ENCODE data around the gene ATP5MC2.
"Not testable (repeated sequence)": the region's sequence is repeated elsewhere in the genome, so short reads cannot be mapped to it uniquely, and the experiment has no call there.

The ATP5MC2 gene

GRCh38 chr12:53683983-53684382 is 8.1 kb upstream of the ATP5MC2 start:
- no peak for TF ChIP-seq POLR2AphosphoS5 (IDR thresholded peaks at IDR 0.05; ENCODE audit: low read depth)
- TF ChIP-seq SPI1 (IDR thresholded peaks at IDR 0.05; ENCODE audit: borderline replicate concordance, low read depth) = no peak
- no peak for TF ChIP-seq REST (IDR thresholded peaks at IDR 0.05; ENCODE audit: insufficient replicate concordance, low read depth)
- TF ChIP-seq GABPA (IDR thresholded peaks at IDR 0.05; ENCODE audit: low read depth) = no peak
- no peak for TF ChIP-seq CTCF (IDR thresholded peaks at IDR 0.05; ENCODE audit: insufficient read depth, low read length)
- DNase-seq (ENCODE audit: low read depth in 1 of 2, low spot score in 1 of 2) = no peak
- Histone ChIP-seq H3K27ac (replicated peaks) (no peak overlapping the region), H3K4me3 (replicated peaks; ENCODE audit: insufficient read depth, low read length) (no peak overlapping the region), H3K27me3 (ENCODE audit: insufficient read depth, poor library complexity, severe bottlenecking) (peaks cover 5% of the 10 kb centered on the region)

GRCh38 chr12:53683494-53683893 is 7.6 kb upstream of the ATP5MC2 start:
- Histone ChIP-seq H3K27ac (replicated peaks) (no peak overlapping the region), H3K4me3 (replicated peaks; ENCODE audit: insufficient read depth, low read length) (no peak overlapping the region), H3K27me3 (ENCODE audit: insufficient read depth, poor library complexity, severe bottlenecking) (peaks cover 8% of the 10 kb centered on the region)
- TF ChIP-seq POLR2AphosphoS5 (IDR thresholded peaks at IDR 0.05; ENCODE audit: low read depth) = no peak
- TF ChIP-seq SPI1 (IDR thresholded peaks at IDR 0.05; ENCODE audit: borderline replicate concordance, low read depth) = no peak
- TF ChIP-seq REST (IDR thresholded peaks at IDR 0.05; ENCODE audit: insufficient replicate concordance, low read depth) = no peak
- no peak for TF ChIP-seq GABPA (IDR thresholded peaks at IDR 0.05; ENCODE audit: low read depth)
- no peak for TF ChIP-seq CTCF (IDR thresholded peaks at IDR 0.05; ENCODE audit: insufficient read depth, low read length)
- DNase-seq (ENCODE audit: low read depth in 1 of 2, low spot score in 1 of 2) = no peak

GRCh38 chr12:53680061-53680460 is 4.2 kb upstream of the ATP5MC2 start:
- H3K27ac ChIP-seq (replicated peaks); DNase-seq (ENCODE audit: low read depth in 1 of 2, low spot score in 1 of 2): not testable (repeated sequence)
- H3K27me3 ChIP-seq (ENCODE audit: insufficient read depth, poor library complexity, severe bottlenecking) = peaks cover 25% of the 10 kb centered on the region

GRCh38 chr12:53677800-53678148 is 1.9 kb upstream of the ATP5MC2 start:
- H3K27ac ChIP-seq (replicated peaks) = no peak overlapping the region

More at GRCh38 chr12:53680061-53680460, 4.2 kb upstream of the ATP5MC2 start:
- H3K4me3 ChIP-seq (replicated peaks; ENCODE audit: insufficient read depth, low read length) = not testable (repeated sequence)

More at GRCh38 chr12:53677800-53678148, 1.9 kb upstream of the ATP5MC2 start:
- peaks cover 25% of the 10 kb centered on the region for H3K27me3 ChIP-seq (ENCODE audit: insufficient read depth, poor library complexity, severe bottlenecking)
- DNase-seq (ENCODE audit: low read depth in 1 of 2, low spot score in 1 of 2) = no peak
- no peak overlapping the region for H3K4me3 ChIP-seq (replicated peaks; ENCODE audit: insufficient read depth, low read length)
- TF ChIP-seq POLR2AphosphoS5 (IDR thresholded peaks at IDR 0.05; ENCODE audit: low read depth) (no peak), GABPA (IDR thresholded peaks at IDR 0.05; ENCODE audit: low read depth) (no peak), CTCF (IDR thresholded peaks at IDR 0.05; ENCODE audit: insufficient read depth, low read length) (no peak), SPI1 (IDR thresholded peaks at IDR 0.05; ENCODE audit: borderline replicate concordance, low read depth) (no peak), REST (IDR thresholded peaks at IDR 0.05; ENCODE audit: insufficient replicate concordance, low read depth) (no peak)
